H1 (cell line): ENCODE results near the gene APP. TPM values are rescaled to one million over a fixed set of nuclear protein-coding genes. Genes with fewer than 3 reads are reported as not detected.

Experiments used
- CTCF ChIA-PET: fragments of 300-600 bp; sonication (Branson Sonifier 250); formaldehyde crosslinking; loops from one replicate; lab custom pipeline; 2021; ENCODE audit not compliant: partially characterized antibody; lab: Charles Lee
- POLR2A ChIA-PET: fragments of 300-600 bp; sonication (Branson Sonifier 250); formaldehyde crosslinking; loops from one replicate; lab custom pipeline; 2021; ENCODE audit warnings: inconsistent platforms; ENCODE audit not compliant: partially characterized antibody; lab: Charles Lee
- DNase-seq, 2 experiments: peaks; one replicate each; pipeline versions ENCODE4 v3.0.0 to v3.0.0-alpha.2; 2010 to 2022; ENCODE audit warnings: low spot score in 2 of 2, low read depth in 1 of 2, mixed read lengths in 1 of 2
- FAIRE-seq: peaks from 2 replicates; lab custom pipeline; 2011; peaks lifted over from hg19 to GRCh38; lab: Jason Lieb, UNC
- H2AFZ ChIP-seq: 2 replicates; pipeline ENCODE4 v1.8.1; 2012; ENCODE audit warnings: low read length, inconsistent platforms
- H2AK5ac ChIP-seq: 2 replicates; pipeline ENCODE4 v1.6.1; 2013; ENCODE audit warnings: low read depth, low read length
- H2BK120ac ChIP-seq: replicated peaks from 2 replicates; pipeline ENCODE3; 2013; ENCODE audit warnings: low read depth, low read length, inconsistent platforms
- H2BK12ac ChIP-seq: 2 replicates; pipeline ENCODE4 v1.6.1; 2013; ENCODE audit warnings: low read depth, low read length
- H2BK15ac ChIP-seq: 2 replicates; pipeline ENCODE4 v1.6.1; 2013; ENCODE audit warnings: low read length
- H2BK20ac ChIP-seq: 2 replicates; pipeline ENCODE4 v1.6.1; 2013; ENCODE audit warnings: low read length
- H2BK5ac ChIP-seq: 2 replicates; pipeline ENCODE4 v1.6.1; 2013; ENCODE audit warnings: low read depth, low read length
- H3K14ac ChIP-seq: 2 replicates; pipeline ENCODE4 v1.6.1; 2013; ENCODE audit warnings: inconsistent platforms; ENCODE audit not compliant: insufficient read length
- H3K18ac ChIP-seq: 2 replicates; pipeline ENCODE4 v1.6.1; 2013; ENCODE audit warnings: low read length; ENCODE audit errors: extremely low read depth
- H3K23ac ChIP-seq: 2 replicates; pipeline ENCODE4 v1.6.1; 2013; ENCODE audit warnings: inconsistent platforms; ENCODE audit not compliant: insufficient read length
- H3K23me2 ChIP-seq: 2 replicates; pipeline ENCODE4 v1.6.1; 2013; ENCODE audit warnings: low read depth, low read length
- H3K27ac ChIP-seq: 2 replicates; pipeline ENCODE4 v1.6.1; 2011; ENCODE audit warnings: low read depth, low read length, inconsistent platforms
- H3K27me3 ChIP-seq, 4 experiments: replicated peaks in 1 of 4; 1 replicate in 1 of 4; 2 replicates in 3 of 4; pipeline versions ENCODE4 v1.6.1 to v1.8.1; 2011 to 2013; ENCODE audit warnings: low read length in 3 of 4, mild to moderate bottlenecking in 3 of 4, inconsistent platforms in 2 of 4, mixed read lengths in 2 of 4, moderate library complexity in 1 of 4; ENCODE audit not compliant: control insufficient read depth in 3 of 4, insufficient read depth in 3 of 4; ENCODE audit errors: extremely low read depth in 1 of 4
- H3K36me3 ChIP-seq, 4 experiments: 2 replicates each; pipeline versions ENCODE4 v1.6.1 to v1.8.1; 2011 to 2013; ENCODE audit warnings: mild to moderate bottlenecking in 4 of 4, low read length in 3 of 4, moderate library complexity in 2 of 4, control low read depth in 1 of 4, inconsistent platforms in 1 of 4; ENCODE audit not compliant: insufficient read depth in 4 of 4, control insufficient read depth in 2 of 4
- H3K4ac ChIP-seq: replicated peaks from 2 replicates; pipeline ENCODE3; 2013; ENCODE audit warnings: low read length, low read depth, mixed read lengths, inconsistent platforms; ENCODE audit not compliant: insufficient read length
- H3K4me1 ChIP-seq, 4 experiments: replicated peaks in 1 of 4; 1 replicate in 1 of 4; 2 replicates in 3 of 4; pipeline versions ENCODE4 v1.6.1 to v1.8.1; 2011 to 2013; ENCODE audit warnings: low read length in 3 of 4, inconsistent platforms in 2 of 4, mixed read lengths in 1 of 4; ENCODE audit not compliant: insufficient read depth in 4 of 4, control insufficient read depth in 3 of 4
- H3K4me2 ChIP-seq, 2 experiments: 2 replicates each; pipeline versions ENCODE4 v1.6.1 to v1.8.1; 2011 to 2013; ENCODE audit warnings: low read depth in 2 of 2, low read length in 2 of 2, control low read depth in 1 of 2, inconsistent platforms in 1 of 2, mild to moderate bottlenecking in 1 of 2; ENCODE audit not compliant: insufficient read depth in 1 of 2
- H3K4me3 ChIP-seq, 4 experiments: fragments of 200-600, 300-600 bp in 1 of 4; sonication (generic), shearing (Covaris generic), sonication (Bioruptor Twin) in 1 of 4; 2 replicates each; pipeline versions ENCODE4 v1.5.1 to v1.8.1; 2011 to 2016; ENCODE audit warnings: low read length in 4 of 4, low read depth in 3 of 4, control low read depth in 2 of 4, inconsistent platforms in 2 of 4, mild to moderate bottlenecking in 2 of 4, mixed read lengths in 1 of 4, moderate library complexity in 1 of 4; ENCODE audit not compliant: insufficient read depth in 2 of 4; ENCODE audit errors: extremely low read depth in 1 of 4
- H3K56ac ChIP-seq: replicated peaks from 2 replicates; pipeline ENCODE3; 2013; ENCODE audit warnings: low read depth, mild to moderate bottlenecking, mixed read lengths, low read length, inconsistent platforms; ENCODE audit not compliant: insufficient read length
- H3K79me1 ChIP-seq: 2 replicates; pipeline ENCODE4 v1.6.1; 2013; ENCODE audit warnings: low read depth, low read length, control low read depth
- H3K79me2 ChIP-seq, 2 experiments: 2 replicates each; pipeline versions ENCODE4 v1.6.1 to v1.8.1; 2012 to 2013; ENCODE audit warnings: low read length in 2 of 2, mild to moderate bottlenecking in 2 of 2, inconsistent platforms in 1 of 2; ENCODE audit not compliant: insufficient read depth in 2 of 2, control insufficient read depth in 1 of 2
- H3K9ac ChIP-seq, 4 experiments: replicated peaks in 1 of 4; 1 replicate in 1 of 4; 2 replicates in 3 of 4; pipeline versions ENCODE4 v1.6.1 to v1.8.1; 2011 to 2013; ENCODE audit warnings: low read depth in 3 of 4, low read length in 3 of 4, control low read depth in 2 of 4, mild to moderate bottlenecking in 2 of 4, moderate library complexity in 2 of 4, inconsistent platforms in 1 of 4; ENCODE audit errors: extremely low read depth in 1 of 4
- H3K9me3 ChIP-seq, 2 experiments: 2 replicates each; pipeline versions ENCODE4 v1.6.1 to v1.8.1; 2012 to 2013; ENCODE audit warnings: mild to moderate bottlenecking in 2 of 2, moderate library complexity in 2 of 2, control low read depth in 1 of 2, inconsistent platforms in 1 of 2, low read depth in 1 of 2, low read length in 1 of 2, mixed read lengths in 1 of 2; ENCODE audit not compliant: insufficient read depth in 2 of 2
- H4K20me1 ChIP-seq, 2 experiments: replicated peaks in 1 of 2; 2 replicates each; pipeline versions ENCODE3 to v1.8.1; 2011 to 2013; ENCODE audit warnings: inconsistent platforms in 2 of 2, low read length in 2 of 2, mild to moderate bottlenecking in 1 of 2; ENCODE audit not compliant: insufficient read depth in 2 of 2, control insufficient read depth in 1 of 2
- H4K5ac ChIP-seq: 2 replicates; pipeline ENCODE4 v1.6.1; 2013; ENCODE audit warnings: low read length, low read depth, mixed read lengths, inconsistent platforms; ENCODE audit not compliant: insufficient read length
- H4K8ac ChIP-seq: 2 replicates; pipeline ENCODE4 v1.8.0; 2013; ENCODE audit warnings: mild to moderate bottlenecking, moderate library complexity, low read length, inconsistent platforms; ENCODE audit not compliant: insufficient read depth; ENCODE audit errors: extremely low read depth
- H4K91ac ChIP-seq: replicated peaks from 2 replicates; pipeline ENCODE3; 2013; ENCODE audit warnings: low read length, mixed read lengths, inconsistent platforms; ENCODE audit not compliant: insufficient read length
- ASH2L ChIP-seq: fragments of 200-600, 300-600 bp; sonication (generic); IDR thresholded peaks from one replicate; pipeline ENCODE4 v1.7.1; 2017; ENCODE audit warnings: low read length
- CTBP2 ChIP-seq: IDR thresholded peaks from 2 replicates; pipeline ENCODE4 v1.7.0; 2011; ENCODE audit warnings: borderline replicate concordance, mild to moderate bottlenecking, moderate library complexity, mixed read lengths, low read length; ENCODE audit not compliant: insufficient read depth, insufficient read length
- EZH2 ChIP-seq: fragments of 200-600 bp; sonication (generic); IDR thresholded peaks from 2 replicates; pipeline ENCODE4 v1.7.1; 2012; ENCODE audit warnings: low read depth, mild to moderate bottlenecking, moderate library complexity, low read length, inconsistent platforms; ENCODE audit not compliant: severe bottlenecking
- JUN ChIP-seq: IDR thresholded peaks from 2 replicates; pipeline ENCODE4 v1.6.1; 2011; ENCODE audit warnings: low read depth, mild to moderate bottlenecking, improper control_type of control experiment, low read length
- KDM1A ChIP-seq: fragments of 200-600, 300-600 bp; sonication (generic); IDR thresholded peaks from 2 replicates; pipeline ENCODE4 v1.7.1; 2016; ENCODE audit warnings: mild to moderate bottlenecking, low read length, borderline replicate concordance
- NANOG ChIP-seq: IDR thresholded peaks from 2 replicates; pipeline ENCODE4 v1.6.1; 2011; ENCODE audit warnings: low read length, low read depth, mild to moderate bottlenecking, inconsistent platforms; ENCODE audit not compliant: insufficient read depth, poor library complexity, severe bottlenecking
- PHF8 ChIP-seq: fragments of 200-600 bp; sonication (generic); conservative IDR thresholded peaks from 2 replicates; pipeline ENCODE4 v1.7.1; 2012; ENCODE audit warnings: low read depth, mild to moderate bottlenecking, inconsistent platforms, low read length, moderate library complexity
- SIRT6 ChIP-seq: IDR thresholded peaks from one replicate; pipeline ENCODE4 v1.7.1; 2012; ENCODE audit warnings: low read length, inconsistent platforms
- WGBS, 2 experiments: shearing (Covaris generic) in 1 of 2; methylation state at CpG; one replicate each; pipeline versions ENCODE4 v1.1.6 to v1.1.7; 2013 to 2015; ENCODE audit warnings: low lambda C conversion rate in 2 of 2, mixed read lengths in 2 of 2, inconsistent platforms in 1 of 2, low coverage in 1 of 2, missing lambda C conversion rate in 1 of 2; ENCODE audit not compliant: insufficient replicate concordance in 2 of 2, insufficient coverage in 1 of 2, insufficient read length in 1 of 2; ENCODE audit errors: extremely low coverage in 1 of 2, missing lambda C conversion rate in 1 of 2; 5-methylcytosine and 5-hydroxymethylcytosine counted together
- polyA plus RNA-seq, 7 experiments: library from polyadenylated mRNA; depleted of rRNA in 3 of 7; stranded (reverse) in 5 of 7; unstranded in 2 of 7; fragments of >200 nt in 5 of 7; fragments of 200-250 nt in 2 of 7; gene quantifications; 1 replicate in 5 of 7; 2 replicates in 1 of 7; 4 replicates in 1 of 7; pipeline versions ENCODE4 v1.2.1 to v1.2.3, GENCODE V29; 2011 to 2013; ENCODE audit warnings: missing spikeins in 2 of 7, mixed read lengths in 2 of 7
- total RNA-seq: library from RNA; stranded (reverse); fragmentation: NEBNext Ultra II Directional; extraction: Animal tissue kit (Norgen Biotek cat#: 25700); gene quantifications from 2 replicates; pipeline ENCODE4 v1.2.1, GENCODE V29; 2021
- TF ChIP-seq, protein P1 (sequence below): IDR thresholded peaks from 2 replicates; pipeline ENCODE4 v1.6.1; 2012; ENCODE audit warnings: low read length, inconsistent platforms

The APP gene
- total and polyA plus RNA-seq, 2 of the 8 experiments (the other 6 are each of a cell fraction or from before 2014, with no cell fraction given), result 375 to 551 TPM

GRCh38 chr21:26096494-26097371 is 73.8 kb downstream of the APP start:
- Histone ChIP-seq H3K27ac (no peak overlapping the region), H2BK120ac (no peak overlapping the region), H3K4ac (no peak overlapping the region), H2AK5ac (no peak overlapping the region; the same call in 1 of the 2 replicates), H2AFZ (no peak overlapping the region), H3K4me2 (no peak overlapping the region), H3K4me3 (no peak overlapping the region), H3K9me3 (no peaks in the 10 kb centered on the region), H3K9ac (no peak overlapping the region), H4K91ac (no peak overlapping the region), H4K20me1 (peaks cover 7 to 12% of the 10 kb centered on the region in 2 experiments), H2BK15ac (no peak overlapping the region), H4K8ac (no peak overlapping the region), H3K56ac (no peak overlapping the region), H3K27me3 (no peaks in the 10 kb centered on the region; a peak in 1 of 7 replicates), H3K23ac (no peak overlapping the region), H2BK20ac (no peak overlapping the region), H3K14ac (no peak overlapping the region), H3K18ac (no peak overlapping the region), H3K79me1 (peaks cover 12% of the 10 kb centered on the region), H2BK5ac (no peak overlapping the region), H3K23me2 (no peaks in the 10 kb centered on the region), H3K79me2 (peaks cover 3 to 92% of the 10 kb centered on the region in 2 experiments; a peak in 3 of 4 replicates), H3K4me1 (peaks cover 2 to 10% (median 6%) of the 10 kb centered on the region in 4 experiments; a peak in 6 of 7 replicates), H2BK12ac (no peak overlapping the region), H4K5ac (no peak overlapping the region), H3K36me3 (no peaks in the 10 kb centered on the region)
- ChIA-PET CTCF (interaction anchor here (1.0 kb wide), 1 partner anchor 25 kb away, joined by 3 read pairs; no protein-coding TSS in a partner anchor), POLR2A (interaction anchor here (1.0 to 1.2 kb wide), 2 partner anchors 10 to 26 kb away, joined by 3 to 4 read pairs; no protein-coding TSS in a partner anchor)
- WGBS, 2 experiments, result 91% methylated on average over 13 of the region's 13 CpGs; no CpG with 5 or more reads in 1 of the 2 experiments
- DNase-seq (no peak), FAIRE-seq (no peak)
- TF ChIP-seq ASH2L, result no peak
- TF ChIP-seq NANOG, result no peak
- TF ChIP-seq EZH2, result no peak
- no peak for TF ChIP-seq PHF8
- TF ChIP-seq, protein P1, sequence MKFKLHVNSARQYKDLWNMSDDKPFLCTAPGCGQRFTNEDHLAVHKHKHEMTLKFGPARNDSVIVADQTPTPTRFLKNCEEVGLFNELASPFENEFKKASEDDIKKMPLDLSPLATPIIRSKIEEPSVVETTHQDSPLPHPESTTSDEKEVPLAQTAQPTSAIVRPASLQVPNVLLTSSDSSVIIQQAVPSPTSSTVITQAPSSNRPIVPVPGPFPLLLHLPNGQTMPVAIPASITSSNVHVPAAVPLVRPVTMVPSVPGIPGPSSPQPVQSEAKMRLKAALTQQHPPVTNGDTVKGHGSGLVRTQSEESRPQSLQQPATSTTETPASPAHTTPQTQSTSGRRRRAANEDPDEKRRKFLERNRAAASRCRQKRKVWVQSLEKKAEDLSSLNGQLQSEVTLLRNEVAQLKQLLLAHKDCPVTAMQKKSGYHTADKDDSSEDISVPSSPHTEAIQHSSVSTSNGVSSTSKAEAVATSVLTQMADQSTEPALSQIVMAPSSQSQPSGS, result no peak
- TF ChIP-seq CTBP2, result no peak
- no peak for TF ChIP-seq JUN
- no peak for TF ChIP-seq KDM1A
- TF ChIP-seq SIRT6, result no peak
